ENCODE results near the gene LRP2BP.

DNA sequence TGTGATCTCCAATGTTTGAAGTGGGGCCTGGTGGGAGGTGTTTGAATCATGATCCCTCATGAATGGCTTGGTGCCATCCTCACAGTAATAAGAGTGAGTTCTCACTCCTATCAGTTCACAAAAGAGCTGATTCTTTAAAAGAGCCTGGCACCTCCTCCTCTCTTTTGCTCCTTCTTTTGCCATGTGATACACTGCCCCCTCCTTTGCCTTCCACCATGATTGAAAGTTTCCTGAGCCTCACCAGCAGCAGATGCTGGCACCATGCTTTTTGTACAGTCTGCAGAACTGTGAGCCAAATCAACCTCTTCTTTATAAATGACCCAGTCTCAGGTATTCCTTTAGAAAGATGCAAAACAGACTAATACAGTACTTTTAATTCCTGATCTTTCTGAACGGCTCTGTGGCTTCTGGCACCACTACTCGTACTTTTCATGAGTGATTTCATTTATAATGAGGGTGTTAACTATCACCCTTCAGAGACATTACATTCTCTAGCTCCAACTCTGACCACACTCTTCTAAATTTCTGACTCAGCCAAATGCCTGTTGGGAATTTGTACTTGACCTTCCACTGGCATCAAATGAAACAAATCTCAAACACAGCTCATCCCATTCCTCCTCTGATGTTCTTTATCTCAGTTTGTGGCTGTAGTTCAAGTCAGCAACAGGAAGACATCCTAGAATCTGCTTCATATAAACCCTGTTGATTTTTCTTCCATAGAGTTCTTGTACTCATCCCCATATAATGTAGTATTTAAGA, 25.8 kb upstream of the LRP2BP start:
- TF ChIP-seq POLR2A (IDR thresholded peaks at IDR 0.05; ENCODE audit: low read depth, low read length) (no peak), POU2F2 (IDR thresholded peaks at IDR 0.05; ENCODE audit: low read depth, low read length) (no peak), POLR2AphosphoS5 (IDR thresholded peaks at IDR 0.05; ENCODE audit: low read depth, low read length) (no peak), TAF1 (IDR thresholded peaks at IDR 0.05; ENCODE audit: low read depth, low read length) (no peak)
